Endothelial cell (in vitro differentiated cells): ENCODE results near the gene WNT3A. TPM values are rescaled to one million over a fixed set of nuclear protein-coding genes. Genes with fewer than 3 reads are reported as not detected.

Experiments
- DNase-seq: peaks from one replicate; pipeline ENCODE4 v3.0.0; 2021; ENCODE audit warnings: low spot score
- H3K27ac Mint-ChIP-seq: one replicate; pipeline ENCODE4 v1.8.0; 2021; ENCODE audit warnings: mixed read lengths, inconsistent platforms; ENCODE audit not compliant: unreplicated experiment
- H3K27me3 Mint-ChIP-seq: one replicate; pipeline ENCODE4 v1.8.0; 2021; ENCODE audit warnings: mild to moderate bottlenecking, moderate library complexity, mixed read lengths, inconsistent platforms; ENCODE audit not compliant: unreplicated experiment
- H3K36me3 Mint-ChIP-seq: one replicate; pipeline ENCODE4 v1.8.0; 2021; ENCODE audit warnings: mild to moderate bottlenecking, low read depth, mixed read lengths, inconsistent platforms; ENCODE audit not compliant: unreplicated experiment
- H3K4me1 Mint-ChIP-seq: one replicate; pipeline ENCODE4 v1.8.0; 2021; ENCODE audit warnings: mild to moderate bottlenecking, mixed read lengths, inconsistent platforms; ENCODE audit not compliant: unreplicated experiment
- H3K4me3 Mint-ChIP-seq: one replicate; pipeline ENCODE4 v1.8.0; 2021; ENCODE audit warnings: mild to moderate bottlenecking, mixed read lengths, inconsistent platforms; ENCODE audit not compliant: unreplicated experiment
- H3K9me3 Mint-ChIP-seq: one replicate; pipeline ENCODE4 v1.8.0; 2021; ENCODE audit warnings: mixed read lengths, inconsistent platforms; ENCODE audit not compliant: unreplicated experiment
- total RNA-seq: library from RNA; stranded (reverse); fragmentation: NEBNext Ultra II Directional; extraction: Animal tissue kit (Norgen Biotek cat#: 25700); gene quantifications from one replicate; pipeline ENCODE4 v1.2.1, GENCODE V29; 2021; ENCODE audit not compliant: unreplicated experiment
- TF ChIP-seq, protein P1 (sequence below): fragments of 200-600 bp; sonication (generic); IDR thresholded peaks from one replicate; pipeline ENCODE4 v1.5.0; 2021; ENCODE audit warnings: antibody characterized with exemption; ENCODE audit not compliant: unreplicated experiment

Gene WNT3A
- total RNA-seq, 1 donor from 2014 or later = not detected

DNA sequence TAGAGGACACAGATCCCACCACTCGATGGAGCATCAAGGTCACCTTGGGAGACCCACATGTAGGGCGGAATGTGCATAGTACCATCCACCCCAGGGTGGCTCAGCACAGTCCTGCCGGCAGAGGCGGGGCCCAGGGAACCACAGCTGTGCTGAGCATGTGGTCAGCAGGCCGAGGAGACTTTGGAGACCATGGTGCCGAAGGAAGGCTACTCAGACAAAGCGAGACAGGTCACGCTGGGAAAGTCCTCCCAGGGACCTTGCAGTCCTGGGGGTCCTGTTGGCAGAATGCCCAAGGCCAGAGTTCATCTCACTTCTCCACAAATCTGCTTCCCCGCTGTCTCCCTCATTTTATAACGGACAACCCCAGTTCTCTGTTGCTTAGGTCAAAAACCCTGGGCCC, 22.5 kb downstream of the WNT3A start:
- no peak overlapping the region for H3K27ac Mint-ChIP-seq

DNA sequence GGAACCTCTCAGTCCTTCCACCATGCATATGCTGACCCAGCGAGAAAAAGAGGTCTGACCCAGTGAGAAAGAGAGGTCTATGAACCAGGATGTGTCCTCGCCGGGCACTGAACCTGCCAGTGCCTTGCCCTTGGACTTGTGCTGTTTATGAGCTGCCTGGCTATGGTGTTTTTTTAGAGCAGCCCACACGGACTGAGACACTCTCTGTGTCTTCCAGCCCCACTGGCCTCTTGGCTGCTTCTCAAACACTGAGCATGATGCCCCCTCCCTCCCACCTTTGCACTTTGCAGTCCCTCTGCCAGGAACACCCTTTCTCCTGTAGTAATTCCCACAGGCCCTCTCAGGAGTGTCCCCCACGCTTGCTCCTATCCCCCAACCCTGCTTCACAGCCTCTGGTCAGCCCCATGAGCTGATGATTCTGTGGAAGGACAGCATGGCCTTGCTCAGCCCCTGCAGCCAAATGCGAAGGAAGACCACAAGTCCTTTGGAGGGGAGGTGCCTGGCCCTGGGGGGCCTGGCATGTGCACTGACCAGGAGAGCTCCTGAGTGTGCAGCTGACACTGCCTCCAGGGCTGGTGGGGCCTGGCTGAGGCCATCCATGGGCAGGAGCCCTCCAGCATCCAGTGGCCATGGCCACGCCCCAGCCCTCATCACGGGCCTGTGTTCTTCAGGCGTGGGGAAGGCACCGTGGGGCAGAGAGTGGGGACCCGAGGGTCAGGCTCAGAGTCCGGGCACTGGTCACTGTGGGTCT, 23.8 kb downstream of the WNT3A start:
- peaks cover 3% of the 10 kb centered on the region for H3K27me3 Mint-ChIP-seq
- H3K27ac Mint-ChIP-seq = no peak overlapping the region
- no peaks in the 10 kb centered on the region for H3K36me3 Mint-ChIP-seq
- no peaks in the 10 kb centered on the region for H3K4me1 Mint-ChIP-seq
- TF ChIP-seq, protein P1, sequence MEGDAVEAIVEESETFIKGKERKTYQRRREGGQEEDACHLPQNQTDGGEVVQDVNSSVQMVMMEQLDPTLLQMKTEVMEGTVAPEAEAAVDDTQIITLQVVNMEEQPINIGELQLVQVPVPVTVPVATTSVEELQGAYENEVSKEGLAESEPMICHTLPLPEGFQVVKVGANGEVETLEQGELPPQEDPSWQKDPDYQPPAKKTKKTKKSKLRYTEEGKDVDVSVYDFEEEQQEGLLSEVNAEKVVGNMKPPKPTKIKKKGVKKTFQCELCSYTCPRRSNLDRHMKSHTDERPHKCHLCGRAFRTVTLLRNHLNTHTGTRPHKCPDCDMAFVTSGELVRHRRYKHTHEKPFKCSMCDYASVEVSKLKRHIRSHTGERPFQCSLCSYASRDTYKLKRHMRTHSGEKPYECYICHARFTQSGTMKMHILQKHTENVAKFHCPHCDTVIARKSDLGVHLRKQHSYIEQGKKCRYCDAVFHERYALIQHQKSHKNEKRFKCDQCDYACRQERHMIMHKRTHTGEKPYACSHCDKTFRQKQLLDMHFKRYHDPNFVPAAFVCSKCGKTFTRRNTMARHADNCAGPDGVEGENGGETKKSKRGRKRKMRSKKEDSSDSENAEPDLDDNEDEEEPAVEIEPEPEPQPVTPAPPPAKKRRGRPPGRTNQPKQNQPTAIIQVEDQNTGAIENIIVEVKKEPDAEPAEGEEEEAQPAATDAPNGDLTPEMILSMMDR = no peak
- DNase-seq = no peak
- no peaks in the 10 kb centered on the region for H3K9me3 Mint-ChIP-seq
- H3K4me3 Mint-ChIP-seq = no peak overlapping the region

More for the DNA sequence above, 22.5 kb downstream of the WNT3A start:
- H3K4me3 Mint-ChIP-seq = no peak overlapping the region
- no peaks in the 10 kb centered on the region for H3K4me1 Mint-ChIP-seq
- DNase-seq = no peak
- no peaks in the 10 kb centered on the region for H3K9me3 Mint-ChIP-seq
- H3K27me3 Mint-ChIP-seq = peaks cover 3% of the 10 kb centered on the region
- H3K36me3 Mint-ChIP-seq = no peaks in the 10 kb centered on the region
- TF ChIP-seq, protein P1 = no peak

DNA sequence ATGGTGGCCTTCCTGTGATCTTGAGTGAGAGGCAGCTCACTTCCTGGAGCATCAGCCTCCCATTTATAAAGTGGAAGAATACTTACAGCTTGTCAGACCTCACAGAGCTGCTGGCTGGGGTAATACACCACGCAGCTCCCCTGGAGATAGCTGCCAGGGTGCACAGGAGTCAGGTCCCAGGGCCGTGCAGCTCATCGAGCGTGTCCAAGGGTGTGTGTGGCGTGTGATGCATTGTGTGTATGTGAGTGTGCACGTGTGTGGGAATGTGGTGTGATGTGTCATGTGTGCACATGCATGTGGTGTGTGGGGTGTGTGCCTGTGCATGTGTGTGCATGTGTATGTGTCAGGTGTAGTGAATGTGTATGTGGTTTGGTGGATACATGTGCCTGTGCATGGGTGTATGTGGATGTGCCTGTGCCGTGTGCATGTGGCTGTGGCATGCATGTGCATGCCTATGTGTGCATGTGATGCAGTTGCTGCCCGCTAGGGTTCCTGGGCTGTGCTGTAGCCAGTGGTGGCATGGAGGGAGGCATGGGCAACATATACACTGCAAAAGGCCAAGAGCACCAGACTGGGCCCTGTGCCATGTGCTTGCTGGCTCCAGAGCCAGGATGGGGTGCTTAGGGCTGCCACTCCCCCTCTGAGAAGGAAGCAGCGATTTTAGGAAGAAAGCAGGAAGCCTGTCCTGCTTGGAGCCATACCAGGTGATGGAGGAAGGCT, 24.6 kb downstream of the WNT3A start:
- Mint-ChIP-seq H3K36me3 (no peaks in the 10 kb centered on the region), H3K4me1 (no peaks in the 10 kb centered on the region), H3K4me3 (no peak overlapping the region), H3K27me3 (peaks cover 3% of the 10 kb centered on the region), H3K9me3 (no peaks in the 10 kb centered on the region), H3K27ac (no peak overlapping the region)
- DNase-seq = no peak
- TF ChIP-seq, protein P1 = no peak

DNA sequence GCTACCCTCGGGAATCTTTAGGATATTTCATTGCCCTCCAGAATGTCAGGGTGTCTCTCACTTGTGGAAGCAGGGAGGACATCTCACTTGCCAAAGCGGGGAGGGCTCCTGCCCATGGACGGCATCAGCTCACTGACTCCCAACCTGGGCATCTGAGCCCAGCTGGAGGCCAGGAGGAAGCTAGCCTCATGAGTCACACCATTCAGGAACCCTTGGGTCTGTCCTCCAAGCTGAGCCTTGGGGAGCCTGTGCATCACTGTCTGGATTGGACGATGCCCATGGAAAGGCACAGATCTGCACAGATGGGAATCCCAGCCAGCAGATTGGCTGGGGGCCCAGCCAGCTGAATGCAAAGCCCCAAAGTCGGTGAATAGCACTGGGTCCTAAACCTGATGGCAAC, 25.2 kb downstream of the WNT3A start:
- no peak overlapping the region for H3K4me3 Mint-ChIP-seq
- no peaks in the 10 kb centered on the region for H3K4me1 Mint-ChIP-seq
- no peak overlapping the region for H3K27ac Mint-ChIP-seq
- H3K9me3 Mint-ChIP-seq = no peaks in the 10 kb centered on the region
- peaks cover 5% of the 10 kb centered on the region for H3K27me3 Mint-ChIP-seq
- DNase-seq = no peak
- TF ChIP-seq, protein P1 = no peak
- H3K36me3 Mint-ChIP-seq = no peaks in the 10 kb centered on the region

DNA sequence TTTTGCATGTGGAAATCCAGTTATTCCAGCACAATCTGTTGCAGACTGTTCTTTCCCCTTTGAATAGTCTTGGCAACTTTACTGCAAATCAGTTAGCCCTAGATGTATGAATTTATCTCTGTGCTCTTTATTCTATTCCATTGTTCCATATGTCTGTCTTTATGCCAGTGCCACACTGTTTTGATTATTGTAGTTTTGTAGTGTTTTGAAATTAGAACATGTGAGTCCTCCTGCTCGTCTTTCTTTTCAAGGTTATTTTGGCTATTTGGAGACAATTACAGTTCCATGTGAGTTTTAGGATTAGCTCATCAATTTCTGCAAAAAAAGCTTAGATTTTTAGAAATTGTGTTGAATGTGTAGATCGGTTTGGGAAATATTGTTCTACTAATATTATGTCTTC, 26.6 kb downstream of the WNT3A start:
- no peak overlapping the region for H3K27ac Mint-ChIP-seq
- no peak for DNase-seq
- TF ChIP-seq, protein P1 = no peak
- no peaks in the 10 kb centered on the region for H3K4me1 Mint-ChIP-seq
- H3K4me3 Mint-ChIP-seq = no peak overlapping the region
- no peaks in the 10 kb centered on the region for H3K9me3 Mint-ChIP-seq
- H3K27me3 Mint-ChIP-seq = peaks cover 4% of the 10 kb centered on the region
- no peaks in the 10 kb centered on the region for H3K36me3 Mint-ChIP-seq
